ENCODE measurements around the gene ZNF778.

The ZNF778 gene

DNA sequence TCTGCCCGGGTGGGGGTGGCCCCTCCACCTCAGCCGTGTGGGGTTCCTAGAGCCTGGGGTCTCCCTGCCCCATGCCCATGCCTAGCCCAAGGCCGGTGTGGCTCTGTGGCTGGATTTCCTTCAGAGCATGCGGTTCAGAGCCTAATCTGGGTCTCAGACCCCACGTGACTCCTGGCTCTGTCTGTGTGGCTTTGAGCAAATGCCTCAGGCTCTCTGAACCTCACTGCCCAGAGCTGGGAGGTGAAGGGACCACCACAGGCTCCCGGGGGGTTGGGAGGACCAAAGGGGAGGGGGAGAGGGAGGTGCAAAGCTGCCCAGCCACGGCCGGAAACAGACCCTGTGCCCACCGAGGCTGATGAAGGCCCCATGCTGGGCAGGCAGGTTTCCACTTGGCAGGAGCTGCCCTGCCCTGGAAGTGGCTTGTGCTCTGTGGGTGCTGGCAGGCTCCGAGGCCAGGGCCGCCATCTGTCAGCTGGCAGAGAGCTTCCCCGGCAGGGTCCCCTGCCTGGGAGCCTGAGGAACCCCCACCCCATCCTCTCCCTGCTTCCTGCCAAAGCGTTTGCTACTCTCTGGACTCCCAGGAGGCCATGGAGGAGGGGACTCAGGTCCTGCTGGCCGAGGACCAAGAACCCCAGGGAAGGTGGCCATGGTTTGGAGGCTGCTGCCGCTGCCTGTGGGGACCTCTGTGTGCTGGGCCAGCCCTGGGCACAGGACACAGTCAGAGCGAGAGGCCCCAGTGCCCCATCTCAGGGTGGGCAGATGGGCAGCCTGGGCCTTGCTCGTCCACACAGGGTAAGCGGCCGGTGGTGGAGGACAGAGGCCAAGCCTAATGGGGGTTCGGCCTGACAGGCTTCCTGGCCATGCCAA lies 42.0 kb upstream of the ZNF778 start:
- H2AFZ ChIP-seq (ENCODE audit: low read depth, low read length) = no peak overlapping the region

DNA sequence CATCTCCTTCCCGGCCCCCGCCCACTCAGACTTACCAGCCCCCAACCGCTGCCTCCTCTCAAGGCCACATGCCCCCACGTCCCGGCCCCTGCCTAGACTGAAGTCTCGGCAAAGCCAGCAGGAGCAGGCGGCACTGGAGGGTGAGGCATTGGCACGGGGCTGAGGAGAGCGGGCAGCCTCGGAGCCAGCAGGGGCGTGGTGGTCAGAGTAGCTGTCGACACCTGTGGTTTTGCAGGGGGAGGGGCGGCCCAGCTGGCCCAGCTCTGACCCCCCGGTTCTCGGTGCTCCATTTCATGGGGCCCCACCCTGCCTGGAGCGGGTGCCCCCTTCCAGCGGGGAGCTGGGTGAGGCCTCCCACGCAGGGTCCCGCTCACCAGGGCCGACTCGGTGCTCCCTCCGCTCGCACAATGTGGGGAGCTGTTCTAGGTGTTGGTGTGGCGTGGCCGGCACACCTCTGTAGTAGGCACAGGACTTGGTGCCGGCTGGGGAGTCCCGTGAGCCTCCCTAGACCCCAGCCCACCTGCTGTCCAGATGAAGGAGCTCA lies 41.3 kb upstream of the ZNF778 start:
- Histone ChIP-seq H3K4me2 (ENCODE audit: low read length, poor library complexity, severe bottlenecking) (no peak overlapping the region), H3K27me3 (ENCODE audit: control insufficient read depth in 1 of 2, insufficient read depth in 1 of 2, low read length in 2 of 2) (peaks cover 15 to 75% of the 10 kb centered on the region in 2 experiments), H2BK12ac (ENCODE audit: low read length in 2 of 2) (no peak overlapping the region), H2BK120ac (ENCODE audit: low read depth, low read length) (no peak overlapping the region), H3K79me1 (replicated peaks; ENCODE audit: low read length, poor library complexity, severe bottlenecking) (no peaks in the 10 kb centered on the region), H4K91ac (ENCODE audit: low read length) (no peak overlapping the region), H3K18ac (ENCODE audit: low read depth in 1 of 2, low read length in 2 of 2) (no peak overlapping the region), H4K8ac (ENCODE audit: low read length) (no peak overlapping the region), H3K23ac (ENCODE audit: low read length in 2 of 2) (no peak overlapping the region), H3K36me3 (ENCODE audit: control insufficient read depth in 1 of 2, insufficient read depth in 2 of 2, low read depth in 1 of 2, low read length in 2 of 2) (no peaks in the 10 kb centered on the region), H3K27ac (ENCODE audit: low read length, poor library complexity, severe bottlenecking) (no peak overlapping the region), H2AK5ac (ENCODE audit: low read length, severe bottlenecking) (no peak overlapping the region), H2BK15ac (ENCODE audit: low read depth, poor library complexity, severe bottlenecking) (no peak overlapping the region), H2BK5ac (ENCODE audit: low read depth, low read length, poor library complexity, severe bottlenecking) (no peak overlapping the region), H3K4me3 (ENCODE audit: insufficient read depth in 1 of 2, low read depth in 1 of 2, low read length in 2 of 2) (no peak overlapping the region), H3K4me1 (ENCODE audit: control insufficient read depth, insufficient read depth, low read depth, low read length) (peaks cover 16% of the 10 kb centered on the region), H3K9me3 (ENCODE audit: control insufficient read depth, low read length) (no peaks in the 10 kb centered on the region), H2AFZ (ENCODE audit: low read depth, low read length) (no peak overlapping the region), H3K4ac (ENCODE audit: low read depth in 1 of 2, low read length in 2 of 2) (no peak overlapping the region), H3K14ac (ENCODE audit: low read length in 2 of 2) (no peak overlapping the region), H3K9ac (ENCODE audit: low read length) (no peak overlapping the region)
- DNase-seq = no peak
- 92% methylated on average over 27 of the region's 27 CpGs for WGBS

More for the DNA sequence above, 42.0 kb upstream of the ZNF778 start:
- no peak overlapping the region for H2BK12ac ChIP-seq (ENCODE audit: low read length in 2 of 2)
- H3K9ac ChIP-seq (ENCODE audit: low read length) = no peak overlapping the region
- no peak overlapping the region for H3K27ac ChIP-seq (ENCODE audit: low read length, poor library complexity, severe bottlenecking)
- no peak overlapping the region for H3K18ac ChIP-seq (ENCODE audit: low read depth in 1 of 2, low read length in 2 of 2)
- H3K27me3 ChIP-seq (ENCODE audit: control insufficient read depth in 1 of 2, insufficient read depth in 1 of 2, low read length in 2 of 2) = peaks cover 21 to 76% of the 10 kb centered on the region in 2 experiments
- H3K4me2 ChIP-seq (ENCODE audit: low read length, poor library complexity, severe bottlenecking) = no peak overlapping the region
- WGBS = 72% methylated on average over 20 of the region's 20 CpGs
- H2BK5ac ChIP-seq (ENCODE audit: low read depth, low read length, poor library complexity, severe bottlenecking) = no peak overlapping the region
- H3K23ac ChIP-seq (ENCODE audit: low read length in 2 of 2) = no peak overlapping the region
- H3K14ac ChIP-seq (ENCODE audit: low read length in 2 of 2) = no peak overlapping the region
- H2BK120ac ChIP-seq (ENCODE audit: low read depth, low read length) = no peak overlapping the region
- no peak overlapping the region for H3K4ac ChIP-seq (ENCODE audit: low read depth in 1 of 2, low read length in 2 of 2)
- H4K8ac ChIP-seq (ENCODE audit: low read length) = no peak overlapping the region
- H2BK15ac ChIP-seq (ENCODE audit: low read depth, poor library complexity, severe bottlenecking) = no peak overlapping the region
- no peak for DNase-seq
- no peak overlapping the region for H3K4me3 ChIP-seq (ENCODE audit: insufficient read depth in 1 of 2, low read depth in 1 of 2, low read length in 2 of 2)
- no peak overlapping the region for H2AK5ac ChIP-seq (ENCODE audit: low read length, severe bottlenecking)
- no peaks in the 10 kb centered on the region for H3K36me3 ChIP-seq (ENCODE audit: control insufficient read depth in 1 of 2, insufficient read depth in 2 of 2, low read depth in 1 of 2, low read length in 2 of 2)
- H4K91ac ChIP-seq (ENCODE audit: low read length) = no peak overlapping the region
- H3K4me1 ChIP-seq (ENCODE audit: control insufficient read depth, insufficient read depth, low read depth, low read length) = peaks cover 22% of the 10 kb centered on the region
- no peaks in the 10 kb centered on the region for H3K9me3 ChIP-seq (ENCODE audit: control insufficient read depth, low read length)
- no peaks in the 10 kb centered on the region for H3K79me1 ChIP-seq (replicated peaks; ENCODE audit: low read length, poor library complexity, severe bottlenecking)

DNA sequence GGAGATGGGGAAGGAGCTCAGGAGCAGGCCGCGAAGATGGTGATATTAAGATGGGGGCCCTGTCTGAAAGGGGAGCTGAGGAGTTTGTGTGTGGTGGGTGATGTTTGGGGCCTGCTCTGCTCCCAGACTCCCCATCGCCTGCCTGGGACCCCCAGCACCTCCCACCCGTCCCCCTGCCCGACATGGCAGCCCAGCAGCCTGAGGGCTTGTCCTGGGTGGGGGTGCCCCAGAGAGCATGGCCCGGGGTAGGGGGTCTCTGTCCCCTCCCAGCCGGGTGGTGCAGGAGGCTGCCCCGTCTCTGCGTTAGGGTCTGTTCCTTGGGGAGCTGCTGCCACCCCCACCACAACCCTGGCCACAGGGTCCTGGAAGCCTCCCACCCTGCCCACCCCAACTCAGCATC lies 40.8 kb upstream of the ZNF778 start:
- Histone ChIP-seq H3K4ac (ENCODE audit: low read depth in 1 of 2, low read length in 2 of 2) (no peak overlapping the region), H2BK5ac (ENCODE audit: low read depth, low read length, poor library complexity, severe bottlenecking) (no peak overlapping the region), H4K91ac (ENCODE audit: low read length) (no peak overlapping the region), H2BK120ac (ENCODE audit: low read depth, low read length) (no peak overlapping the region), H3K14ac (ENCODE audit: low read length in 2 of 2) (no peak overlapping the region), H2BK12ac (ENCODE audit: low read length in 2 of 2) (no peak overlapping the region), H3K4me3 (ENCODE audit: insufficient read depth in 1 of 2, low read depth in 1 of 2, low read length in 2 of 2) (no peak overlapping the region), H2BK15ac (ENCODE audit: low read depth, poor library complexity, severe bottlenecking) (no peak overlapping the region), H3K4me2 (ENCODE audit: low read length, poor library complexity, severe bottlenecking) (no peak overlapping the region), H2AFZ (ENCODE audit: low read depth, low read length) (no peak overlapping the region), H3K36me3 (ENCODE audit: control insufficient read depth in 1 of 2, insufficient read depth in 2 of 2, low read depth in 1 of 2, low read length in 2 of 2) (no peaks in the 10 kb centered on the region), H3K27ac (ENCODE audit: low read length, poor library complexity, severe bottlenecking) (no peak overlapping the region), H3K9ac (ENCODE audit: low read length) (no peak overlapping the region), H3K4me1 (ENCODE audit: control insufficient read depth, insufficient read depth, low read depth, low read length) (peaks cover 12% of the 10 kb centered on the region), H4K8ac (ENCODE audit: low read length) (no peak overlapping the region), H2AK5ac (ENCODE audit: low read length, severe bottlenecking) (no peak overlapping the region), H3K18ac (ENCODE audit: low read depth in 1 of 2, low read length in 2 of 2) (no peak overlapping the region), H3K79me1 (replicated peaks; ENCODE audit: low read length, poor library complexity, severe bottlenecking) (no peaks in the 10 kb centered on the region), H3K9me3 (ENCODE audit: control insufficient read depth, low read length) (no peaks in the 10 kb centered on the region), H3K27me3 (ENCODE audit: control insufficient read depth in 1 of 2, insufficient read depth in 1 of 2, low read length in 2 of 2) (peaks cover 14 to 77% of the 10 kb centered on the region in 2 experiments), H3K23ac (ENCODE audit: low read length in 2 of 2) (no peak overlapping the region)
- 91% methylated on average over 9 of the region's 9 CpGs for WGBS
- no peak for DNase-seq

DNA sequence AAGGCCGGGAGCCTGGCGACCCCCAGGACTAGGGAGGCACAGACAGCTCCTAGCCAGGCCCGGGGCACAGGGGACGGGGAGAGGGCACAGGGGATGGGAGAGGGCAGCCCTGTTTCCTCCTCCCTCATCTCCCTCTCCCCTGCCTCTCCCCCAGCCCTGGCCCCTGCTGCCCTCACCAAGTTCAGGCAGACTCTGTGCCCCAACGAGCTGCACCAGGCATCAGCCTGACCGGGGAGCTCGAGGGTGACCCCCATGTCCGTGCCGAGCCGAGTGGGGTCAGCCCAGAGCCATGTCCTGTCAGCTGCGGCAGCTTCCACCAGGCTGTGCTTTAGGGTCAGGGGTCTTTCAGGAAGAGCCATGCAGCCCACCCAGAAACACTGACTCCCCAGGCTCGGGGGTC lies 40.0 kb upstream of the ZNF778 start:
- no peak overlapping the region for H2BK120ac ChIP-seq (ENCODE audit: low read depth, low read length)
- no peak overlapping the region for H3K27ac ChIP-seq (ENCODE audit: low read length, poor library complexity, severe bottlenecking)
- H2BK5ac ChIP-seq (ENCODE audit: low read depth, low read length, poor library complexity, severe bottlenecking) = no peak overlapping the region
- WGBS = 80% methylated on average over 12 of the region's 12 CpGs
- H3K23ac ChIP-seq (ENCODE audit: low read length in 2 of 2) = no peak overlapping the region
- peaks cover 10 to 71% of the 10 kb centered on the region in 2 experiments for H3K27me3 ChIP-seq (ENCODE audit: control insufficient read depth in 1 of 2, insufficient read depth in 1 of 2, low read length in 2 of 2)
- peaks cover 10% of the 10 kb centered on the region for H3K4me1 ChIP-seq (ENCODE audit: control insufficient read depth, insufficient read depth, low read depth, low read length)
- H3K14ac ChIP-seq (ENCODE audit: low read length in 2 of 2) = no peak overlapping the region
- no peak overlapping the region for H2BK12ac ChIP-seq (ENCODE audit: low read length in 2 of 2)
- no peak overlapping the region for H2AFZ ChIP-seq (ENCODE audit: low read depth, low read length)
- no peaks in the 10 kb centered on the region for H3K36me3 ChIP-seq (ENCODE audit: control insufficient read depth in 1 of 2, insufficient read depth in 2 of 2, low read depth in 1 of 2, low read length in 2 of 2)
- H3K4me2 ChIP-seq (ENCODE audit: low read length, poor library complexity, severe bottlenecking) = no peak overlapping the region
- no peak overlapping the region for H2AK5ac ChIP-seq (ENCODE audit: low read length, severe bottlenecking)
- DNase-seq = no peak
- no peak overlapping the region for H3K4me3 ChIP-seq (ENCODE audit: insufficient read depth in 1 of 2, low read depth in 1 of 2, low read length in 2 of 2)
- no peak overlapping the region for H3K4ac ChIP-seq (ENCODE audit: low read depth in 1 of 2, low read length in 2 of 2)
- H4K91ac ChIP-seq (ENCODE audit: low read length) = no peak overlapping the region
- H3K9ac ChIP-seq (ENCODE audit: low read length) = no peak overlapping the region
- H3K18ac ChIP-seq (ENCODE audit: low read depth in 1 of 2, low read length in 2 of 2) = no peak overlapping the region
- no peak overlapping the region for H2BK15ac ChIP-seq (ENCODE audit: low read depth, poor library complexity, severe bottlenecking)
- no peak overlapping the region for H4K8ac ChIP-seq (ENCODE audit: low read length)
- no peaks in the 10 kb centered on the region for H3K9me3 ChIP-seq (ENCODE audit: control insufficient read depth, low read length)
- H3K79me1 ChIP-seq (replicated peaks; ENCODE audit: low read length, poor library complexity, severe bottlenecking) = no peaks in the 10 kb centered on the region
